ENCODE data around the gene GPR149.

- TF ChIP-seq, protein P1, sequence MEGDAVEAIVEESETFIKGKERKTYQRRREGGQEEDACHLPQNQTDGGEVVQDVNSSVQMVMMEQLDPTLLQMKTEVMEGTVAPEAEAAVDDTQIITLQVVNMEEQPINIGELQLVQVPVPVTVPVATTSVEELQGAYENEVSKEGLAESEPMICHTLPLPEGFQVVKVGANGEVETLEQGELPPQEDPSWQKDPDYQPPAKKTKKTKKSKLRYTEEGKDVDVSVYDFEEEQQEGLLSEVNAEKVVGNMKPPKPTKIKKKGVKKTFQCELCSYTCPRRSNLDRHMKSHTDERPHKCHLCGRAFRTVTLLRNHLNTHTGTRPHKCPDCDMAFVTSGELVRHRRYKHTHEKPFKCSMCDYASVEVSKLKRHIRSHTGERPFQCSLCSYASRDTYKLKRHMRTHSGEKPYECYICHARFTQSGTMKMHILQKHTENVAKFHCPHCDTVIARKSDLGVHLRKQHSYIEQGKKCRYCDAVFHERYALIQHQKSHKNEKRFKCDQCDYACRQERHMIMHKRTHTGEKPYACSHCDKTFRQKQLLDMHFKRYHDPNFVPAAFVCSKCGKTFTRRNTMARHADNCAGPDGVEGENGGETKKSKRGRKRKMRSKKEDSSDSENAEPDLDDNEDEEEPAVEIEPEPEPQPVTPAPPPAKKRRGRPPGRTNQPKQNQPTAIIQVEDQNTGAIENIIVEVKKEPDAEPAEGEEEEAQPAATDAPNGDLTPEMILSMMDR (IDR thresholded peaks at IDR 0.05; ENCODE audit: insufficient read depth, low read depth, low read length): no peak
- TF ChIP-seq EZH2 (IDR thresholded peaks at IDR 0.05; ENCODE audit: insufficient read depth, low read length): no peak
Measured at GRCh38 chr3:154316974-154317767, 112.8 kb downstream of the GPR149 start.
